DMS53 (cell line): ENCODE measurements around the gene LMOD2.

Experiments used
- DNase-seq: peaks from one replicate; lab custom pipeline; 2025; lab: John Stamatoyannopoulos, UW

The LMOD2 gene

GRCh38 chr7:123673752-123674398 lies 18.2 kb downstream of the LMOD2 start:
- no peak for DNase-seq

- no peak for DNase-seq
These were observed 18.9 kb downstream of the LMOD2 start for GRCh38 chr7:123674399-123675180.

- DNase-seq = no peak
These were observed 19.5 kb downstream of the LMOD2 start for GRCh38 chr7:123675181-123675473.

GRCh38 chr7:123677061-123677715 lies 21.5 kb downstream of the LMOD2 start:
- DNase-seq = no peak

GRCh38 chr7:123679614-123680013 lies 23.9 kb downstream of the LMOD2 start:
- DNase-seq = no peak

GRCh38 chr7:123680580-123680979 lies 24.9 kb downstream of the LMOD2 start:
- no peak for DNase-seq

GRCh38 chr7:123681561-123681960 lies 25.9 kb downstream of the LMOD2 start:
- DNase-seq = no peak

- DNase-seq = peak; percentile 71
These were observed 27.0 kb downstream of the LMOD2 start for GRCh38 chr7:123682690-123683089.

GRCh38 chr7:123687161-123687560 lies 31.5 kb downstream of the LMOD2 start:
- no peak for DNase-seq

GRCh38 chr7:123687727-123688126 lies 32.1 kb downstream of the LMOD2 start:
- DNase-seq = no peak

GRCh38 chr7:123689250-123689649 lies 33.6 kb downstream of the LMOD2 start:
- no peak for DNase-seq

- DNase-seq = no peak
These were observed 34.9 kb downstream of the LMOD2 start for GRCh38 chr7:123690550-123690949.

GRCh38 chr7:123692471-123692877 lies 36.8 kb downstream of the LMOD2 start:
- DNase-seq = no peak

GRCh38 chr7:123695944-123696677 lies 40.4 kb downstream of the LMOD2 start:
- DNase-seq = no peak

- DNase-seq = no peak
These were observed 49.7 kb downstream of the LMOD2 start for GRCh38 chr7:123705211-123705901.

GRCh38 chr7:123709525-123709924 lies 53.9 kb downstream of the LMOD2 start:
- no peak for DNase-seq

GRCh38 chr7:123710683-123711082 lies 55.0 kb downstream of the LMOD2 start:
- no peak for DNase-seq

GRCh38 chr7:123711832-123712293 lies 56.2 kb downstream of the LMOD2 start:
- DNase-seq = no peak

- DNase-seq = no peak
These were observed 57.0 kb downstream of the LMOD2 start for GRCh38 chr7:123712619-123713018.
